ENCODE measurements around the gene FOXP1.

The FOXP1 gene

GRCh38 chr3:71163198-71163918, 420.2 kb downstream of the FOXP1 start:
- no peak for ATAC-seq
- H3K36me3 Mint-ChIP-seq, result peaks cover 31% of the 10 kb centered on the region
- H3K27ac Mint-ChIP-seq, result peak overlapping the region; percentile 17
- H3K4me3 Mint-ChIP-seq, result no peak overlapping the region
- H3K9me3 Mint-ChIP-seq, result peaks cover 3% of the 10 kb centered on the region
- peaks cover 19% of the 10 kb centered on the region for H3K4me1 Mint-ChIP-seq
- H3K27me3 Mint-ChIP-seq, result no peaks in the 10 kb centered on the region

- Mint-ChIP-seq H3K27me3 (no peaks in the 10 kb centered on the region), H3K9me3 (peaks cover 6% of the 10 kb centered on the region), H3K4me3 (no peak overlapping the region), H3K36me3 (peaks cover 40% of the 10 kb centered on the region), H3K4me1 (peaks cover 28% of the 10 kb centered on the region), H3K27ac (no peak overlapping the region)
- no peak for ATAC-seq
These were observed 421.3 kb downstream of the FOXP1 start for GRCh38 chr3:71162221-71162620.

- Mint-ChIP-seq H3K4me3 (no peak overlapping the region), H3K4me1 (peaks cover 39% of the 10 kb centered on the region), H3K9me3 (peaks cover 6% of the 10 kb centered on the region), H3K27me3 (no peaks in the 10 kb centered on the region), H3K27ac (peak overlapping the region; percentile 46), H3K36me3 (peaks cover 40% of the 10 kb centered on the region)
- no peak for ATAC-seq
These were observed 422.6 kb downstream of the FOXP1 start for GRCh38 chr3:71160785-71161546.

- Mint-ChIP-seq H3K27ac (peak overlapping the region; percentile 59), H3K4me3 (no peak overlapping the region), H3K9me3 (peaks cover 4% of the 10 kb centered on the region), H3K27me3 (no peaks in the 10 kb centered on the region), H3K4me1 (peaks cover 39% of the 10 kb centered on the region), H3K36me3 (peaks cover 38% of the 10 kb centered on the region)
- ATAC-seq, result no peak
These were observed 427.4 kb downstream of the FOXP1 start for GRCh38 chr3:71156062-71156665.

- Mint-ChIP-seq H3K36me3 (peaks cover 35% of the 10 kb centered on the region), H3K4me3 (no peak overlapping the region), H3K27me3 (no peaks in the 10 kb centered on the region), H3K4me1 (peaks cover 47% of the 10 kb centered on the region), H3K9me3 (peaks cover 3% of the 10 kb centered on the region), H3K27ac (no peak overlapping the region)
- no peak for ATAC-seq
These were observed 428.7 kb downstream of the FOXP1 start for GRCh38 chr3:71154846-71155245.

GRCh38 chr3:71153713-71154112, 429.8 kb downstream of the FOXP1 start:
- H3K4me1 Mint-ChIP-seq, result peaks cover 39% of the 10 kb centered on the region
- H3K4me3 Mint-ChIP-seq, result no peak overlapping the region
- no peak overlapping the region for H3K27ac Mint-ChIP-seq
- H3K36me3 Mint-ChIP-seq, result peaks cover 30% of the 10 kb centered on the region
- H3K27me3 Mint-ChIP-seq, result no peaks in the 10 kb centered on the region
- peaks cover 3% of the 10 kb centered on the region for H3K9me3 Mint-ChIP-seq
- no peak for ATAC-seq

- Mint-ChIP-seq H3K9me3 (peaks cover 2% of the 10 kb centered on the region), H3K27ac (peak overlapping the region; percentile 55), H3K4me3 (no peak overlapping the region), H3K36me3 (peaks cover 25% of the 10 kb centered on the region), H3K4me1 (peaks cover 33% of the 10 kb centered on the region), H3K27me3 (no peaks in the 10 kb centered on the region)
- no peak for ATAC-seq
These were observed 430.6 kb downstream of the FOXP1 start for GRCh38 chr3:71152892-71153265.

- ATAC-seq, result no peak
- H3K4me1 Mint-ChIP-seq, result peaks cover 29% of the 10 kb centered on the region
- no peak overlapping the region for H3K4me3 Mint-ChIP-seq
- no peaks in the 10 kb centered on the region for H3K9me3 Mint-ChIP-seq
- peak overlapping the region; percentile 55 for H3K27ac Mint-ChIP-seq
- peaks cover 23% of the 10 kb centered on the region for H3K36me3 Mint-ChIP-seq
- H3K27me3 Mint-ChIP-seq, result no peaks in the 10 kb centered on the region
These were observed 431.3 kb downstream of the FOXP1 start for GRCh38 chr3:71152039-71152891.

- peaks cover 18% of the 10 kb centered on the region for H3K4me1 Mint-ChIP-seq
These were observed 433.3 kb downstream of the FOXP1 start for GRCh38 chr3:71149959-71150954.

GRCh38 chr3:71148455-71149060, 435.0 kb downstream of the FOXP1 start:
- Mint-ChIP-seq H3K27me3 (no peaks in the 10 kb centered on the region), H3K4me3 (no peak overlapping the region), H3K4me1 (peaks cover 28% of the 10 kb centered on the region), H3K36me3 (peaks cover 13% of the 10 kb centered on the region), H3K9me3 (no peaks in the 10 kb centered on the region), H3K27ac (peak overlapping the region; percentile 6)
- no peak for ATAC-seq

More at GRCh38 chr3:71149959-71150954, 433.3 kb downstream of the FOXP1 start:
- ATAC-seq, result peak; percentile 80
- Mint-ChIP-seq H3K27me3 (no peaks in the 10 kb centered on the region), H3K4me3 (peak overlapping the region; percentile 70), H3K36me3 (peaks cover 19% of the 10 kb centered on the region), H3K27ac (peak overlapping the region; percentile 98), H3K9me3 (no peaks in the 10 kb centered on the region)

- Mint-ChIP-seq H3K27ac (no peak overlapping the region), H3K36me3 (peaks cover 13% of the 10 kb centered on the region), H3K9me3 (no peaks in the 10 kb centered on the region), H3K4me3 (no peak overlapping the region), H3K4me1 (peaks cover 38% of the 10 kb centered on the region), H3K27me3 (no peaks in the 10 kb centered on the region)
- ATAC-seq, result no peak
These were observed 436.9 kb downstream of the FOXP1 start for GRCh38 chr3:71146673-71147072.

GRCh38 chr3:71145954-71146353, 437.6 kb downstream of the FOXP1 start:
- peaks cover 41% of the 10 kb centered on the region for H3K4me1 Mint-ChIP-seq
- peaks cover 19% of the 10 kb centered on the region for H3K36me3 Mint-ChIP-seq
- H3K9me3 Mint-ChIP-seq, result peaks cover 3% of the 10 kb centered on the region
- ATAC-seq, result no peak
- H3K27ac Mint-ChIP-seq, result peak overlapping the region; percentile 63
- no peaks in the 10 kb centered on the region for H3K27me3 Mint-ChIP-seq
- no peak overlapping the region for H3K4me3 Mint-ChIP-seq

- H3K36me3 Mint-ChIP-seq, result peaks cover 19% of the 10 kb centered on the region
- no peak overlapping the region for H3K4me3 Mint-ChIP-seq
- ATAC-seq, result peak; percentile 51
- no peaks in the 10 kb centered on the region for H3K27me3 Mint-ChIP-seq
- peak overlapping the region; percentile 63 for H3K27ac Mint-ChIP-seq
- peaks cover 3% of the 10 kb centered on the region for H3K9me3 Mint-ChIP-seq
- peaks cover 32% of the 10 kb centered on the region for H3K4me1 Mint-ChIP-seq
These were observed 438.8 kb downstream of the FOXP1 start for GRCh38 chr3:71144525-71145253.

Measured in stimulated activated memory B cell treated with anti-CD40 and anti-IgM and Interleukin-4, amounts not matched to agents 10 μg/mL and 1 μg/mL and 100 μg/mL, for 72 hours (primary cell).